Renal cortical epithelial cell (primary cell): ENCODE results near the gene PDCD4. TPM values are rescaled to one million over a fixed set of nuclear protein-coding genes. Genes with fewer than 3 reads are reported as not detected.

Source experiments
- DNase-seq: peaks from one replicate; pipeline ENCODE4 v3.0.0-alpha.2; 2011; ENCODE audit warnings: low read depth
- total RNA-seq: library from RNA; depleted of rRNA; stranded (reverse); fragments of >200 nt; gene quantifications from 2 replicates; pipeline ENCODE4 v1.2.3, GENCODE V29; 2014

PDCD4 gene
- total RNA-seq = 27.3 and 93.2 TPM in 2 replicates

DNA sequence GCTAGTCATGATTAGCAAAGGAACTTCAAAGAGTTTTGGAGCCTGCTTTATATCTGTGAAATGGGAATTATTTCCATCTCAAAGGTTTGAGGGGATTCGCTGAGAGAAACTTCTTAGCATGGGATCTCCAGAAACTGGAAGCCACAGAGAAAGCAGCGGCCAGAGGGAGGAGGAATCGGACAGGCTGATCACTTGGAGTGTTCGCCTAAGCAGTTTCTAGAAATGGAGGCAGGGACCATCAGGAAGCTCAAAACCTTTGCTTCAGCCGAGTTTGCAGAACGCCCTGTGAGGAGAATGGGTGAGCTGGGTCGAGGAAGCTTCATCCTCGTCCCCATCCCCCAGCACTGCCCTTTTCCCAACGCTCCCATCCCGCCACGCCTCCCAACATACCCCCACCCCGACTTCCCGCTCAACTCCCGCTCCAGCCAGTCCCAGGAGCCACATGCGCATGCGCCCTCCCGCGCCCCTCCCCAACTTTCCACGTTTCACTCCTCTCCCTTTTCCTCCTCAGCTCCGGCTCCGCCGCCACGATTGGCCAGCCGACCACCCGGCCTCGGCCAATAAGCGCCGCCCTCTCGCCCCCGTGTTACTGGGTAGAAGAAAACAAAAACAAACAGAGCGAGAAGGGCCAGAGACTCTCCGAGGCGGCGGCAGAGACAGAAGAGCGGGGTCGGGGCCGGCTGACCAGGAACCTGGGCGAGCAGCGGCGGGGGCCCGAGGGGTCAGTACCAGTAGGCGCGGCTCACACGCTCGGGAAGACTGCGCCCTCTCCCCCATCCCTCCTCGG is at the start of gene PDCD4:
TSS of gene PDCD4 (plus strand) at position 631 of the 787 bp plus-strand sequence. CDS start 4,100 bp downstream, outside the sequence.
- DNase-seq = peak; percentile 90

DNA sequence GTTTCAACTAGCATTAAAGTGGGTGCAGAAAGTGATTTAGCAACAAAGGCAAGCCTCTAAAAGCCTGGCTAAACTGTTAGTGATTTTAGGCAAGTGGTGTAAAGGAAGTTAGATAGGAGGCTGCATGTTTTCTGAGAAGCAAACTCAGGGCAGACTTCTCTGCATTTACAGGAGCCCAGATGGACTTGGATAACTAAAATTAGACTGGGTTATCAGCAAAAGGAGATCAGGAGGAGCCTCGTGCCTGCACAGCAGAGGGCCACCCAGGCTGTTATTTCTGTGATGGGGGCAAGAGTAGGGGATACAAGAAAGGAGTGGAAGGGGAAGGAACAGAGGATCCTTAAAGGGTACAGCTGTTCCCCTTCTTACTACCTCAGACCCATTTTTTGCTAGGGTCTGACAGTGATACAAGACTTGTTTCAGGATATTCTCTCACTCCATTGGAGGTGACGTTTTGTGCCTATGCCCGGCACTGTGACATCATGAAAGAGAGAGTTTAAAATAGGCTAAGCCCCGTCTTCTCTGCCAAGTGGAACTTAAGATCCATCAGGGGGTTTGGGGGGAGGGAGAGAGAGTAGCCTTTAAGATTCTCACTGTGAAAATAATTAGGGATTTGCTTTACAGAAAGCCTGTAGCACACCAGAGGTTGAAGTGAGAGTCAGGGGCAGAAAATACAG is 49.6 kb upstream of the PDCD4 start:
- no peak for DNase-seq

DNA sequence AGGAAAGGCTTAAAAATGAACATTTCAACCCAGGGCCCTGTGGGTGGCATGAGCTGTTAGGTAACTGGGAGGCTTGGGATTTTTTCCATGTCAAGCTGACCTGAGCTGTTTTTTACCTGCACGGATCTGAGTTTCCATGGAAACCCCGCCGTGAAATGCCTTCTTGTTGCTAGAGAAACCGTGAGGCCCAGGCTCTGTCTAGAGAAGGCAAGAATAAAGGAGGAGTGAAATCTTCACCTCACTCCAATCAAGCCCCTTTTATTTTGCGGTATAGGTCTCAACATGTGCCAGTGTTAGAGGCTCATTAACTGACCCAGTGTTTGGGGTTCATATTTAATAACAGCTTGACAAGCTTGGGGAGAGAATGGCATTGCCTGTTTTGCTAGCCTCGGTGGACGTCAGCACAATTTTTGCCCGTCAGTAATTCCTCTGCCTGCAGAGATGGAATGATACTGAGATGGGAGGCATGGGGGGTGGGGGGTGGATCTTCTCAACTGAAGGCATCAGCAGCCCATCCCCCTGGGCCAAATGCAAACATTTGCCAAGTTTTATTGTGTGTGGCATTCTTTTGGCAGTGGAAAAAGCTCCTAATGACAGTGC is 48.9 kb upstream of the PDCD4 start:
- DNase-seq = no peak

DNA sequence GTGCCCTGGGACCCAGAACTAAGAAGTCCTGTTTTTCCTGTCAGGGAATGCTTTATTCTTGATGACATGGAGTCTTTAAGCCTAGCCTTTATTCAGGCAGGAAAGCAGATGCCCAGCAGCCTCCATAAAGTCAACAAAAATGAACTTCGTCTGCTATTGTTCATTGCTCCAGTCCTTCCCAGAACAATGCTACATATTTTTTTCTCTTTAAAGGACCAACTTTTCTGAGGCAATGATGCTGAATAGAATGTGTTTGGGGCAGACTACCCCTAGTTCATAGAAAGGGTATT is 47.6 kb upstream of the PDCD4 start:
- no peak for DNase-seq

DNA sequence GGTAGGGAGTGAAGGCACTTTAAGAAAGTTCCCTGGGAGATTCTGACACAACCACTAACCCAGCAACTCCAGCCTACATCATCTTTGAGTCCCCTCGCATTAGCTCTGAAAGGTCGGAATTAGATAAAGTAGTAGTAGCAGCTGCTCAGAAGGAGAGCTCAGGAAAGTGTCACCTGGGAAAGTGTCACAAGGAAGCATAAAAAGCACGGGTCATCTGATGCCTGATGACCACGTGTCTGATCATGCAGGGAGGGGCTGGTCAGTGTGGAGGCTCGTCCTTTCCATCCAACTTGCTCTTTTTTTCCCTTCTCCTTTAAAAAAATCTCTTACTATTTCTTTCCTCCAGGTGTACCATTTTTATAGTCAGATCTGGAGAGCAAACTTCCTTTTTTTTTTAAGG is 47.1 kb upstream of the PDCD4 start:
- no peak for DNase-seq

DNA sequence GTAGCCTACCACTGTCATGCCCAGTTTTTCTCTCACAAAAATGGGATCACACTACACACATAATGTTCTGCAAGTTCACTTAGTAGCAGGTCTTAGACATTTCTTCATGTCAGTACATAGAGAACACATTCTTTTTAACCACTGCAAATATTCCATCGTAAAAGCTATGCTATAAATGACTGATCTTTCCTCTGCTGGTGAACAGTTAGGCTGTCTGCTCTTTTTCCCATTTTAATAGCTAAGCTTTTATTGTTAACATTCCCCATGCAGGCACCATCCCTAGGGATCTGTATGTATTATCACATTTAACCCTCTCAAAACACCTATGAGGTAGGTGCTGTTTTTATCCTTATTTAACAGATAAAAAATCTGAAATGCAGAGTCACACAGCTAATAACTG is 46.2 kb upstream of the PDCD4 start:
- DNase-seq = no peak

DNA sequence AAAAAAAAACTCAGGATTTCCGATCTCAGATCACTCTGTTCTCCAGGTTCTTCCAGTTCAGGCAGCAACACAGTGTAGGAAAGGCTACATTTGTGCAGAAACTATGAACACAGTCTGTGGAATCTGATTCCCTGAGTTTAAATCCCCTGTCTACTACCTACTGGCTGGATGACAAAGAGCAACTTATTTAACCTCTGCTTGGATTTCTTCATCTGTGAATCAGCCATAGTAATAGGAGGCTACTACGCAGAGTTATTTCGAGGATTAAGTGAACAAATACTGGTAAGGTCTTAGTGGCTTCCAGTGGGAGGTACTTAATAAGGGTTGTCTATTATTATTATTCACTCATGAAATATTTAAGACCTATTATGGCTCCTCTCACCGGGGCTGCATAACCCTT is 44.3 kb upstream of the PDCD4 start:
- no peak for DNase-seq

DNA sequence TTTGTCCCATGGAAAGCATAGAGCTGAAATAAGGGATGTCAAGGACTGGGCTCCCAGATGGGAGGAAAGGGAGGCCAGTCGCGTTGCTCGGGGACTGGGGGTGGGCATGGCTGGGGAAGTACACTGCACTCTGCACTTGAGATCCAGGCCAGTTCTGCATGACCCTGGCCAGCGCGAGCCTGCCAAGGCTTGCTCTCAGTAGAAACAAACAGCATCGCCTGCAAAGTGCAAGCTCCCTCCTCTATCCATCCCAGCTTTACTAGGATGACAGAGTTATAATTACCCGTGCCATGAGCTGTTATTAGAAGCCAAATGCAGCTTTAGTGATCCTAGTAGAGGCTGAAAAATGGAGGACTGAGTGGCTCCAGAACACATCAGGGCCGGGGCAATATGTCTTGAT is 43.9 kb upstream of the PDCD4 start:
- DNase-seq = no peak

DNA sequence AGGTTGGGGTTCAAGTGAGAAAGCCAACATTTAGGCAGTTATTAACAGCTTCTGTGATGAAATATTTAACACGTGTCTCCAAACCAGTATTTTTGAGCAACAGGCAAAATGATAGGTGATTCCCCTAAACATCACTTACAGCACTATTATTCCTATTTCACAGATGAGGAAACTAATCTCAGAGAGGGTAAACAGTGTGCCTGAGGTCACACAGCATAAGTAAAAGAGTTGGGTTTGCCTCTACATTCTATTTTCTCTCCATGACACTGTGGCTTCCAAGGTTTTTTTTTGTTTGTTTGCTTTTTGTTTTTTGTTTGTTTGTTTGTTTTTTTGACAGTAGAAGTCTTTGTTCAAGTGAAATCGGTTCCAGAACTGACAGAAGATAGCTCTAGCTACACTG is 43.2 kb upstream of the PDCD4 start:
- DNase-seq = no peak

DNA sequence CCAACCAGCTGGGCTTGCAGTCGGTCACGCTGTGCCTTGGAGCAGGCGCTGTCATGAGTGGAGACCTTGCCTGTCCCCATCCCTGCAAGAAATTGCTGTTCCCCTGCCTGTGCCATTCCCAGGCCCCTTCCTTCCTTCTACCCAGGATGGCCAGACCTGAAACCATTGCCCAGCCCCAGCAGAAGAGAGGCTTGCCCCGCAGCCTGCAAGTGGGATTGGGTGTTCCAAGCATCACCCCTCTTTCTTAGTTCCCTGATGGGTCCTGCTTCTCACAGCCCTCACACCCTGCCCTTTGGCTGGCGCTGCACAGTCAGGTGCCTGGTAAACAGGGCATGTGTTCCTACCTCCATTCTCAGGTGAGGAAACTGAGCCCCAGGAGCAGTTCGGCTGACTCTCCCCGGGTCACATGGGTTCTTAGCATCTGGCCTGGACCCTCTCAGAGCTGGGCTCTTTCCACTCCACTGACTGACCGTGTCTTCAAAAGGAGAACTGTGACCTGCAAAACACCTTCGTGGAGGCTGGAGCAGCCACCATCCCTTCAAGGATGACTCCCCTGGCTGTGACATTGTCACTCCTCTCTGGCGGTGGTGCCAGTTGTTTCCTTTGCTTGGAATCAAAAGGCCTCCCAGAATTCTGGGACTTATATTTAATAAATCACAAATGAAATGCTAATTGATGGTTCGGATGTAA is 41.9 kb upstream of the PDCD4 start:
- no peak for DNase-seq

DNA sequence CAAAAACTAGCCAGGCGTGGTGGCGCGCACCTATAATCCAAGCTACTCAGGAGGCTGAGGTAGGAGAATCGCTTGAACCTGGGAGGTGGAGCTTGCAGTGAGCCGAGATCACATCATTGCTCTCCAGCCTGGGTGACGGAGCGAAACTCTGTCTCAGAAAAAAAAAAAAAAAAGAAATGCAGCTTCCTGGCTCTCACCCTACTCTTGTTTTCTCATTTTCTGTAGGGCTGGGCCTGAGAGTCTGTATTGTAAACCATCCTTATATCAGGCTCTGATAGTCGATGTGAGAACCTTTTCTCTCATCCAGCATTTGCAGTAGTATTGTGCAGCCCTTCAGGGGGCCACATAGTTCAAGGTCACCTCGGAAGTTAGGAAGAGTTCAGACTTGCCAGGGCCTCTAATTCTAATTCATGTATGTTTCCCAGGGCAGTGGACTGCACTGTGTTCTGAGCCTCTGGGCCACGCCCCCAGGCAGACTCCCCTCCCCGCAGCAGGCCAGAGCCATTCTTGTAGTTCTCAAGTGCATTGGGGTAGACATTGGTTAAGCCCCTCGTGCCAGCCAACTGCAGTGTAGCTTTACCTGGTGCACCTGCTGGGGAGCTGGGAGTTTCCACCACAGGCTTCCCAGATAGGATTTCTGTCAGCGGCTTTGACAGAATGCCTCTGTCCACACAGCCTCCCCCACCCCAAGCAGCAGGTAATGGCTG is 38.3 kb upstream of the PDCD4 start:
- DNase-seq = no peak

DNA sequence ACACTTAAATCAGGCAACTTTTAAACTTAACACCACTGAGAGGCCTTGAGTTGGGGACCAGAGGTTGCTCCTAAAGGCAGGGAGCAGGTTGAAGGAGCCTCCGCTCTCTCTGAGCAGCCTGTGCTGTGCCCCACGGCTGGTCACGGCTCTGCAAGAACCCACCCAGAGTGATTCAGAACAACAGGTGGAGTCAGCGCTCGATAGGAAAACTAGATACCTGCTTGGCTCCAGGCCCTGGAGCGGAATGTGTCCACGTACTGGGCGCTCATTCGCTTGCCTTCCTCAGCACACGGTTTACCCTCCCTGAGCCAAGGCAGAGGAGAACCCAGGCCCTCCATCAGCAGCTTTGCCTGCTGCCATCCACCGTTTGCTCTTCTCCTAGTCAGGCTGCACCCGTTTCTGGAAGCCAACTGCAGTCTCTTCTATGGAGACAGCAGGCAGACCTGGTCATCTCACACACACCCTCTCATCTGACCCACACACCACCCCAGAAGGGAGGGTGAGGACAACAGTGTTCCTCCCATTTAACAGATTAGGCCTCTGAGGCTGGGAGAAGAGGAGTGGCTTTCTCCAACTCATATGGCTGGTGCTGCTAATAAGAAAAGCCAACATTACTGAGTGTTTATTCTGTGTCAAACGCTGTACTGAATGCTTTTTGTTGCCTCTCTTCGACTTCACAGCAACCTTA is 37.6 kb upstream of the PDCD4 start:
- no peak for DNase-seq

DNA sequence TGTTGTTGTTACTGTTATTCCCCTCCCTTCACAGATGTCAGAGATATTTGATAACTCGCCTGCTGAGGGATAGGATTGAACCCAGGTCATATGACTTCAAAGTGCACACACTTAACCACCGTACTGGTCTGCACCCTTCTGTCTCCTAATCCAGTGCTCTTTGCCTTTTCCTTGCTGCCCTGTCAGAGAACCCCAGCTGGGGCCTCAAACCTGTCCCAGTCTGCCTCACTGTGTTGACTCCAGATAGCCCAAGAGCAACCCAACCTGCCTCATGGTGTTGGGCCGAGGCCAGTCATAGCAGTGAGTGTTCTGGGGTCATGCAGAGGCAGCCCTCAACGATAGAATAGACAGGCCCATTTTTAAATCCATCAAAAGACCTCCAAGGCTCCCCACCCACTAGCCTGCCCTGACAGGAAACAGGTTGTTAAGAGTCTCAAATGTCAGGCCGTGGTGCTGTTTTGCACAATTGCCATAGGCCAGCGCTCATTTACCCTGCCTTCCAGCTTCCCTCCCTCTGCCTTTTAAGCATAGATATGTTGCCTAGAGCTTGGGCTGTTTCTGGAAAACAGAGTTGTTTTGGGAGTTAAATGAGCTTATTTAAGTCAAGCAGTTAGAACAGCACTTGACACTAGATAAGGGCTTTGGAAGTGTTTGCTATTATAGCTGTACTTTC is 37.0 kb upstream of the PDCD4 start:
- DNase-seq = peak; percentile 59

DNA sequence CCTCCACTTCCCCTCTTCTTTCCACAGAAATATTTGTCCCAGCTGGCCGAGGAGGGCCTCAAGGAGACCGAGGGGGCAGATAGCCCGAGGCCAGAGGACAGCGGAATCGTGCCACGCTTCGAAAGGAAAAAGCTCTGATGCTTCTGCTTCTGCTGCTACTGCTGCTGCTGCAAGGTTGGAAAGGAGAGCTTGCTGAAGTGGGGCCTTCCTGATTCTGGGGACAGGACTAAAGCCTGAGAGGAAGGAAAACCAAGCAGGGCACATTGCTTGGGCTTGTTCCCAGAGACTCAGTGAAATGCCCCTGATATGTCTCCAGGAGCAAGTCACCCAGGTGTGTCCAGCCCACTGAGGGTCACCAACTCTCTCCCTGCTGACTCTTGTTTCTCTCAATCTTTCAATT is 35.9 kb upstream of the PDCD4 start:
- no peak for DNase-seq

DNA sequence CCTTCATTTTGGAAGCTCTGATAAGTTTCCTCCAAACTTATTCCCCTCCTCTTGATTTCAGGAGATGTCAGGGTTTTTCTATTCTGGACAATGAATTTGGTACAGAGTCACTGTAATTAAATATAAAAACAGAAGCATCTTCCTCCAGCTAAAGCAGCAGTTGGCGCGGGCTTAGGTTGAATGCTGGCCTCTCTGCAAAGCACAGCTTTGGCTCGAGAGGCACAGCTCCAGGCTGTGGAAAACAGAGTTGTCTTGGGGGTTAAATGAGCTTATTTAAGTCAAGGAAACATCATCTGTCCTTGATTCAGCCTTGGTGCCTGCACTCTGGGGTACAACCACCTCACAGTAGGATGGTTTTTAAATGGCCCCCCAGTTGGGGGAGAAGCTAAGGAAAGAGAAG is 35.0 kb upstream of the PDCD4 start:
- no peak for DNase-seq

DNA sequence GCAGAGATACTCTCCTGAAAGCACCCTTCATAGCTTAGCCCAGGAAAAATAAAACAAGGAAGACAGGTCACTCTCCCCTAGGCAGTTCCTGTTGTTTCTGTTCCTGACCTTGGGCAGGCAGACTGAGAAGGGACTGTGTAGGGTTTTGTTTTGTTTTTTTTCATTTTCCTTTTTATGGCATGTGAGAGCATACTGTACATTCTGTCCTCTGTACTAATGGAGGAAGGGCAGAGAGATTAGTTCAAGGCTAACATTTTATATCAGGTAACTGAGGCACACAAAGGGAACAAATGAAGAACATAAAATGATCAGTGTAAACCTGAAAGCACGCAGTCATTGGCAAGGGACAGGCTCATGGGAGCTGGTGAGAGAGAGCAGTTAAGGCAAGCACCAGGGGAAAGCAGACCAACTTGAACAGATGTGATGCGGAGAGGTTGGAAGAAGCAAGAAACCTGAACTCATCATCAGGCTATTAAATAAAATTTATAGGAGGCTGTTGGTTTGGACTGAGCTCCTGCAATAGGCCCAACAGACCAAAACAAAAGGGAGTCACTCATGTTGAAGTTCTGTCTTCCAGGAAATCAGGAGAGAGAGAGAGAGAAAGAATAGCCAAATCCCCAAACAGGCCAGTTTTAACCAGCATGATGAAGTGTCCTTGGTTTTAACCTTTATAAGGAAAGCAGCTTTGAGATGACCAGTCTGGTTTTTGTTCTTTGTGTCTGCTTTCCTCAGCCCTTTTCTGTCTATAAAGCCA is 34.1 kb upstream of the PDCD4 start:
- DNase-seq = peak; percentile 43

DNA sequence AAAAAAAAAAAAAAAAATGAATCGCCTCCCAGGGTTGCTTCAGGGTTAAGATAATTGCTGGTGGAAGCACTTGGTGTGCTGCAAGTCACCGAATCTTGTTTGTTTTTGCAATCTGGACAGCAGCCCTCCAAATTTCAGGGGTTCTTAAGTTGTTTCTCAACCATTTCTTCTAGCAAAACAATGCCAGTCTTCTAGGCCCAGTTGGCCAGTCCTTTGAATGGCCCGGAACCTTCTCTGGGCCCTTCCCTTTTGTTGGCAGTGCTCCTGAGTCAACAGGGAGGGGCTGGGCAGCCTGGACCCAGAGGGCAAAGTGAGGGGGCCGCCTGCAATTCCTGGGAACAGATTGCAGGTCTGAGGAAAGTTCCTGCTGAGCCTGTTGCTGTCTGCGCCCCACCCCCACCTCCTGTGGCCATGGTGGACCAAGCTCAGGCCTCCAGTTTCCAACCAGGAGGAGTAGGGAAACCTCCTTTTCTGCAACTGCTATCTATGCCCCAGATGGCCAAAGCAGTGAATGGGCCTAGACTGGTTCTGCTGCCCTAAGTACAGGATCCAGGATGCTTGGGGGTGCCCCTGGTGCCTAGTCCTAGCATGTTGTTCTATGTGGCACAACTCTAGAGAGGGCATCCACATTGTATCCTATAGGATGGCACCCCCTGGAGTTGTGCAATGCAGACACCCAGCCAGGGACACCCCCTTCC is 31.4 kb upstream of the PDCD4 start:
- peak; percentile 54 for DNase-seq

DNA sequence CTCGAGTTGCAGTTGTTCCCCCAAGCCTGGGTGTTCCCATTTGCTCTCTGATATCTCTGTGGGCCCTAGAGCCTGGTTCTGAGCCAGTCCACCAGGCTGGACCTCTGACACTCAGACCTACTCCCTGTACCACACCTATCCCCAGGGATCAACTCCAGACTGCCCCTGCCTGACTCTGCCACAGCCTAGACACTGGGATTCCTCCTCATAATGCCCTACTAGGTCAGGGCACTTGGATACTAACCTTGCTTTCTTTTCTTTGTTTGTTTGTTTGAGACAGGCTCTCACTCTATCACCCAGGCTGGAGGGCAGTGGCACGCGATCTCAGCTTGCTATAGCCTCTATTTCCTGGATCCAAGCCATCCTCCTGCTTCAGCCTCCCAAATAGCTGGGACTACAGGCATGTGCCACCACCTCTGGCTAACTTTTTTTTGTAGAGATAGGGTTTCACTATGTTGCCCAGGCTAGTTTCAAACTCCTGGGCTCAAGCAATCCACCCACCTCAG is 30.8 kb upstream of the PDCD4 start:
- no peak for DNase-seq

DNA sequence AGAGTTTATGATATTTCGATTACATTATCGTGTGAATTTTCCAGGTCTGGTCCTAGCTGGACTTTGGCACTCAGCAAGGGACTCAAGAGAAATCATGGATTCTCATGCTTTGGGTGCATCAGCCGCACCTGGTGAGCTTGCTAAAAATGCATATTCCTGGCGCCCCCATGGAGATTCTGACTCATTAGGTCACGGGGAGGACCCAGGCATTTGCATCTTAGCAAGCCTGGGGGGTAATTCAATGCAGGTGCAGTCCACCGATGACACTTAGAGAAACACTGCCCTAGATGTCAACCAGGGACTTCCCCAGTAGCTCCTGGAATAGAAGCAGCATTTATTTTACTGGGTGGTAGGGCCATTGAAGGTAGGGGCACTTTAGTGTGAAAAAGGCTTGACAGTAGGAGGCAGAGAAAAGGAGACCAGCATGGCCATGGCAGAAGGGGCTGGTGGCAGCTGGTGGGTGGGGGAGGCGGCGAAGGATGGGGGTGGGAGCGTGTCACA is 29.9 kb upstream of the PDCD4 start:
- DNase-seq = no peak
